Activated CD4-positive, alpha-beta T cell treated with anti-CD3 and anti-CD28 coated beads, Interleukin-2, amount 10 ng/mL, durations not matched to agents 24 days and 14 days (primary cell): ENCODE measurements around the gene CD2. TPM values are rescaled to one million over a fixed set of nuclear protein-coding genes. Genes with fewer than 3 reads are reported as not detected.

Source experiments
- DNase-seq: peaks from one replicate; pipeline ENCODE4 v3.0.0; 2022
- H3K27ac Mint-ChIP-seq: one replicate; pipeline ENCODE4 v1.8.0; 2022; ENCODE audit warnings: mild to moderate bottlenecking, mixed read lengths
- H3K27me3 Mint-ChIP-seq: one replicate; pipeline ENCODE4 v1.8.0; 2022; ENCODE audit warnings: mixed read lengths
- H3K36me3 Mint-ChIP-seq: one replicate; pipeline ENCODE4 v1.8.0; 2022; ENCODE audit warnings: low read depth, mild to moderate bottlenecking, mixed read lengths
- H3K4me1 Mint-ChIP-seq: one replicate; pipeline ENCODE4 v1.8.0; 2021; ENCODE audit warnings: mixed read lengths
- H3K4me3 Mint-ChIP-seq: one replicate; pipeline ENCODE4 v1.8.0; 2022; ENCODE audit warnings: mild to moderate bottlenecking, moderate library complexity, mixed read lengths
- H3K9me3 Mint-ChIP-seq: one replicate; pipeline ENCODE4 v1.8.0; 2021; ENCODE audit warnings: mixed read lengths
- intact Hi-C: fragments of 100-400 bp; cut with micrococcal nuclease; formaldehyde crosslinking; loops from one replicate; pipeline ENCODE4 v1.15.1; 2023
- total RNA-seq: library from RNA; stranded (reverse); gene quantifications from 2 replicates; pipeline ENCODE4 v1.2.3, GENCODE V29; 2022

The CD2 gene
- total RNA-seq, 1 donor from 2014 or later: 501 TPM

- DNase-seq: peak; percentile 67
- Mint-ChIP-seq H3K27me3 (no peaks in the 10 kb centered on the region), H3K27ac (peak overlapping the region; percentile 99), H3K9me3 (peaks cover 3% of the 10 kb centered on the region), H3K4me1 (peaks cover 94% of the 10 kb centered on the region), H3K4me3 (peak overlapping the region; percentile 98), H3K36me3 (peaks cover 85% of the 10 kb centered on the region)
- intact Hi-C loops: loop anchor here (2.0 kb wide), 2 partner anchors 13 to 165 kb away; partner anchors contain the start of gene CD2
These were observed 13.7 kb downstream of the CD2 start for GRCh38 chr1:116767782-116768382.

DNA sequence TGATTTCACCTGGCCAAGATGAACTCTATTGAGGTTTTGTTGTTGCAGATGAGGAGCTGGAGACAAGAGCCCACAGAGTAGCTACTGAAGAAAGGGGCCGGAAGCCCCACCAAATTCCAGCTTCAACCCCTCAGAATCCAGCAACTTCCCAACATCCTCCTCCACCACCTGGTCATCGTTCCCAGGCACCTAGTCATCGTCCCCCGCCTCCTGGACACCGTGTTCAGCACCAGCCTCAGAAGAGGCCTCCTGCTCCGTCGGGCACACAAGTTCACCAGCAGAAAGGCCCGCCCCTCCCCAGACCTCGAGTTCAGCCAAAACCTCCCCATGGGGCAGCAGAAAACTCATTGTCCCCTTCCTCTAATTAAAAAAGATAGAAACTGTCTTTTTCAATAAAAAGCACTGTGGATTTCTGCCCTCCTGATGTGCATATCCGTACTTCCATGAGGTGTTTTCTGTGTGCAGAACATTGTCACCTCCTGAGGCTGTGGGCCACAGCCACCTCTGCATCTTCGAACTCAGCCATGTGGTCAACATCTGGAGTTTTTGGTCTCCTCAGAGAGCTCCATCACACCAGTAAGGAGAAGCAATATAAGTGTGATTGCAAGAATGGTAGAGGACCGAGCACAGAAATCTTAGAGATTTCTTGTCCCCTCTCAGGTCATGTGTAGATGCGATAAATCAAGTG, 14.3 kb downstream of the CD2 start:
- Mint-ChIP-seq H3K27me3 (no peaks in the 10 kb centered on the region), H3K36me3 (peaks cover 83% of the 10 kb centered on the region), H3K4me3 (peak overlapping the region; percentile 98), H3K27ac (peak overlapping the region; percentile 99), H3K4me1 (peaks cover 92% of the 10 kb centered on the region), H3K9me3 (peaks cover 4% of the 10 kb centered on the region)
- intact Hi-C loops: loop anchor here (1.0 to 2.0 kb wide), 9 partner anchors 10 to 292 kb away; partner anchors contain the start of genes CD2 and TTF2
- DNase-seq: peak; percentile 71

DNA sequence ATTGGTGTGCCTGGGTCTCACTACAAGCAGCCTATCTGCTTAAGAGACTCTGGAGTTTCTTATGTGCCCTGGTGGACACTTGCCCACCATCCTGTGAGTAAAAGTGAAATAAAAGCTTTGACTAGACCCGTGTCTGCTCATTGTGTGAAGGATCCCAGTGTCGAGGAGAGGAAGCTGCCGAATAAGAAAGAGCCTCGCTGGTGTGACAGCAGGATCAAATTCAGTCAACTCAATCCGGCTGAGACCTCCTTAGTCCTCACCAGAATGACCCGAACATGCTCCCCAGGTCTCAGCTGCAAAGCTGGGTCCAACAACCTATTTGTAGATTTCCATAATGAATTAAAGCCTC, 14.8 kb downstream of the CD2 start:
- H3K4me3 Mint-ChIP-seq: peak overlapping the region; percentile 98
- intact Hi-C loops: loop anchor here (1.0 to 2.0 kb wide), 9 partner anchors 11 to 291 kb away; partner anchors contain the start of genes CD2 and TTF2
- peak overlapping the region; percentile 99 for H3K27ac Mint-ChIP-seq
- H3K4me1 Mint-ChIP-seq: peaks cover 87% of the 10 kb centered on the region
- H3K27me3 Mint-ChIP-seq: no peaks in the 10 kb centered on the region
- peak; percentile 80 for DNase-seq
- H3K36me3 Mint-ChIP-seq: peaks cover 79% of the 10 kb centered on the region
- H3K9me3 Mint-ChIP-seq: peaks cover 4% of the 10 kb centered on the region

DNA sequence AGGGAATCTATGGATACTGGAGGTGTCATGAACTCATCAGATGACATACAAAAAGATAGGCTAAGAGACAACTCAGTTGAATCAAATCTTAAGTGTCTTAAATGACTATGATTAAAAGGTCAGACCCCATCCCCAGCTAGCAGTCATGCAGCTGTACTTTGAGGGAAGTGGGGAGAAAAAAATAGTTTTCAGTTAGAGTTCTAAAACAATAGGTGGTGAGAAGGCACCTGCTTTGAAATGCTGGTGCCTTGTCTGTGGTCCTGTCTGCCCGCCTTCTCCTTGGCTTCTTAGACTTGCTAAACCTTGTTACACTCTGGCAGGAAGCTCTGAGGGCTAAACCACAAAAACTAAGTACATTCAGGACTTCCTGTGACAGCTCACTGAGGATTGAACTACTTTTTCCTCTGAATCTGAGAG, 15.3 kb downstream of the CD2 start:
- Mint-ChIP-seq H3K9me3 (peaks cover 4% of the 10 kb centered on the region), H3K27ac (peak overlapping the region; percentile 99), H3K36me3 (peaks cover 79% of the 10 kb centered on the region), H3K4me3 (peak overlapping the region; percentile 98), H3K27me3 (no peaks in the 10 kb centered on the region), H3K4me1 (peaks cover 83% of the 10 kb centered on the region)
- intact Hi-C loops: loop anchor here (1.0 to 2.0 kb wide), 9 partner anchors 11 to 291 kb away; partner anchors contain the start of genes CD2 and TTF2
- peak; percentile 93 for DNase-seq

DNA sequence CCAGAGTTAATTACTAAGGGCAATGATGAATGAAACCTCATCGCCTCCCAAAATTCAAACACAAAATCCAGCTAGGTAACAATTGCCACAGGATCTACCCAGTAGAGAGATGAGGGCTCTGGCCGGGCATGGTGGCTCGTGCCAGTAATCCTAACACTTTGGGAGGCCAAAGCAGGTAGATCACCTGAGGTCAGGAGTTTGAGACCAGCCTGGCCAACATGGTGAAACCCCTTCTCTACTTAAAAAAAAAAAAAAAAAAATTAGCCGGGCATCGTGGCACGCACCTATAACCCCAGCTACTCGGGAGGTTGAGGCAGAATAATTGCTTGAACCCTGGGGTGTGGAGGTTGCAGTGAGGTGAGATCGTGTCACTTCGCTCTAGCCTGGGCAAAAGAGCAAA, 15.8 kb downstream of the CD2 start:
- H3K27ac Mint-ChIP-seq: peak overlapping the region; percentile 99
- peak overlapping the region; percentile 98 for H3K4me3 Mint-ChIP-seq
- peaks cover 79% of the 10 kb centered on the region for H3K4me1 Mint-ChIP-seq
- H3K27me3 Mint-ChIP-seq: no peaks in the 10 kb centered on the region
- H3K9me3 Mint-ChIP-seq: peaks cover 4% of the 10 kb centered on the region
- intact Hi-C loops: loop anchor here (1.0 to 2.0 kb wide), 9 partner anchors 12 to 290 kb away; partner anchors contain the start of genes CD2 and TTF2
- peaks cover 76% of the 10 kb centered on the region for H3K36me3 Mint-ChIP-seq
- DNase-seq: no peak

DNA sequence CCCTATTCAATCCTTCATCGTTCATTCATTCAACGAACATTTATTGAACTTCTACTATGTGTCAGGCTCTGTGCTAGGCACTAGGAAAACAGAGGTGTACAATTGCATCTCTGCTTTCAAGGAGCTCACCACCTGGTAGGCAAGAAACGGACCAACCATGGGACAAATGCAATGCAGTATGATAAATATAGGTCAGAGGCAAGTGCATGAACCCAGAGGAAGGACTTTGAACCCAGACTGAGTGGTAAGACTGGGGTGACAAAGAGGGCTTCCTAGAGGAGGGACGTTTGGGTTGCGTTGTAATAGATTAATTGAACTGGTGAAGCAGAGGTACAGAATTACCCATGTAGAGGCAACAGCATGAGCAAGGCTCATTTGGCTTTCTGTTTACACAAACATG, 16.4 kb downstream of the CD2 start:
- intact Hi-C loops: no loop called here

DNA sequence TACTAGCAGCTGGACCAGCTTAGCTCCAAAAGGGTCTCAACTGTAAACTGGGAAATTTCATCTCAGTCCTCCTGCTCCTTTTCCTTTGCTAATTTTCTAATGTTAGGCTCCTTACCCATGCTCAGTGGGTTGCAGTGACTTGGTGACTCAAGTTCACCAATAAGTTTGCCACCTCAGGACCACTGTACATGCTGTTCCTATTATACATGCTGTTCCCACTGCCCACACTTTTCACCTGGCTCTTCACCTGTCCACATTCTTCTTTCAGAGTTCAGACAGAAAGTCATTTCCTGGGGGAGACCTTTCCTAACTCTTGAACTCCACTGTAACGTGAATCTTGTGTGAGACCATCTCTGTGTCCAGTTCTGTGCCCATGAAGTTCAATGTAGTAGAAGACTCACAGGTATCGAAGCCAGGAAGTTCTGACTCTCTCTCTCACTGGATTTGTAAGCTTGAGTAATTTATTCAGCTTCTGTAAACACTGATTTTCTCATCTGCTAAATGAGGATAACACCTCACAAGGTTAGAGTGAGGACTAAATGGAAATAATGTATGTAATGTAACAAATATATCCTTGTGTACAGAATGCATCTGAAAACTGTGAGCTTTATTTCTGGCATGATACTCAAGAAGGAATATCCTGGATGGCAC, 17.9 kb downstream of the CD2 start:
- intact Hi-C loops: loop anchor here (1.0 kb wide), 2 partner anchors 9 to 76 kb away; no protein-coding TSS in a partner anchor

More for the DNA sequence above, 16.4 kb downstream of the CD2 start:
- Mint-ChIP-seq H3K36me3 (peaks cover 74% of the 10 kb centered on the region), H3K9me3 (peaks cover 4% of the 10 kb centered on the region), H3K27me3 (no peaks in the 10 kb centered on the region), H3K4me3 (peak overlapping the region; percentile 98), H3K4me1 (peaks cover 73% of the 10 kb centered on the region), H3K27ac (peak overlapping the region; percentile 99)
- peak; percentile 79 for DNase-seq

GRCh38 chr1:116772648-116773045, 18.4 kb downstream of the CD2 start:
- intact Hi-C loops: loop anchor here (1.0 kb wide), 2 partner anchors 9 to 76 kb away; no protein-coding TSS in a partner anchor
- peak; percentile 61 for DNase-seq
- H3K4me1 Mint-ChIP-seq: peaks cover 70% of the 10 kb centered on the region
- peaks cover 55% of the 10 kb centered on the region for H3K36me3 Mint-ChIP-seq
- peak overlapping the region; percentile 99 for H3K27ac Mint-ChIP-seq
- H3K4me3 Mint-ChIP-seq: peak overlapping the region; percentile 53
- peaks cover 10% of the 10 kb centered on the region for H3K9me3 Mint-ChIP-seq
- H3K27me3 Mint-ChIP-seq: no peaks in the 10 kb centered on the region

More for the DNA sequence above, 17.9 kb downstream of the CD2 start:
- Mint-ChIP-seq H3K9me3 (peaks cover 5% of the 10 kb centered on the region), H3K4me1 (peaks cover 69% of the 10 kb centered on the region), H3K27me3 (no peaks in the 10 kb centered on the region), H3K27ac (peak overlapping the region; percentile 99), H3K4me3 (peak overlapping the region; percentile 53), H3K36me3 (peaks cover 59% of the 10 kb centered on the region)
- peak; percentile 56 for DNase-seq

- peak; percentile 54 for DNase-seq
- intact Hi-C loops: no loop called here
- no peaks in the 10 kb centered on the region for H3K27me3 Mint-ChIP-seq
- peak overlapping the region; percentile 53 for H3K4me3 Mint-ChIP-seq
- H3K4me1 Mint-ChIP-seq: peaks cover 60% of the 10 kb centered on the region
- peaks cover 10% of the 10 kb centered on the region for H3K9me3 Mint-ChIP-seq
- H3K36me3 Mint-ChIP-seq: peaks cover 31% of the 10 kb centered on the region
- H3K27ac Mint-ChIP-seq: no peak overlapping the region
These were observed 21.0 kb downstream of the CD2 start for GRCh38 chr1:116775116-116775752.

- intact Hi-C loops: no loop called here
- no peaks in the 10 kb centered on the region for H3K27me3 Mint-ChIP-seq
- peaks cover 16% of the 10 kb centered on the region for H3K36me3 Mint-ChIP-seq
- H3K9me3 Mint-ChIP-seq: peaks cover 6% of the 10 kb centered on the region
- DNase-seq: peak; percentile 62
- H3K4me3 Mint-ChIP-seq: peak overlapping the region; percentile 73
- peak overlapping the region; percentile 97 for H3K27ac Mint-ChIP-seq
- peaks cover 38% of the 10 kb centered on the region for H3K4me1 Mint-ChIP-seq
These were observed 23.9 kb downstream of the CD2 start for GRCh38 chr1:116777831-116778830.

- intact Hi-C loops: no loop called here
- peak; percentile 28 for DNase-seq
- no peak overlapping the region for H3K27ac Mint-ChIP-seq
- H3K36me3 Mint-ChIP-seq: peaks cover 6% of the 10 kb centered on the region
- H3K4me1 Mint-ChIP-seq: peaks cover 39% of the 10 kb centered on the region
- no peaks in the 10 kb centered on the region for H3K27me3 Mint-ChIP-seq
- H3K4me3 Mint-ChIP-seq: no peak overlapping the region
- peaks cover 6% of the 10 kb centered on the region for H3K9me3 Mint-ChIP-seq
These were observed 26.8 kb downstream of the CD2 start for GRCh38 chr1:116781034-116781433.

DNA sequence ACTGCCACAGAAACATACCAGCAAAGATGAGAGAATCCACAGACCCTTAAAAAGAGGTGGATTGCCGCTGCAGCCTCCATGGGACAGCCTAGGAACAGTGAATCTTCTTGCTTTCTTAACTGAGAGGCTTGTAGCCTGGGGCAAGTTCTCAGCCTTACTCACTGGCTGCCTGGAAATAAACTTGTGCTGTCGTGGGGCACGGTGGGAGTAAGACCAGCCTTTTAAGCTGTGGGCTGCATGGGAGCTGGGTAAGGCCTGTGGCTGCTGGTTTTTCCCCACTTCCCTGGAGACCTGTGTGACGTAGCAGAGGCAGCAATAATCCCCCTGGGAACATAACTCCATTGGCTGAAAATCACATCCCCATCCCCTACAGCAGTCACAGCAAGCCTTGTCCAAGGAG, 30.8 kb downstream of the CD2 start:
- H3K36me3 Mint-ChIP-seq: peaks cover 14% of the 10 kb centered on the region
- DNase-seq: no peak
- H3K9me3 Mint-ChIP-seq: peaks cover 12% of the 10 kb centered on the region
- no peak overlapping the region for H3K27ac Mint-ChIP-seq
- H3K4me1 Mint-ChIP-seq: peaks cover 19% of the 10 kb centered on the region
- no peaks in the 10 kb centered on the region for H3K27me3 Mint-ChIP-seq
- H3K4me3 Mint-ChIP-seq: no peak overlapping the region
- intact Hi-C loops: no loop called here
